ENCODE measurements around the gene BTBD2.
A peak's percentile ranks its signal among the peaks of the same experiment; 100 is the strongest.
"Not testable (repeated sequence)": the region's sequence is repeated elsewhere in the genome, so short reads cannot be mapped to it uniquely, and the experiment has no call there.

Gene BTBD2

GRCh38 chr19:2035590-2035991, 20.1 kb upstream of the BTBD2 start:
- Histone ChIP-seq H3K27ac (ENCODE audit: low read length) (no peak overlapping the region), H3K9ac (ENCODE audit: low read depth, low read length) (peak overlapping the region; percentile 48; the same call in 1 of the 2 replicates), H3K9me3 (ENCODE audit: insufficient read depth, low read depth, low read length) (no peaks in the 10 kb centered on the region), H3K27me3 (ENCODE audit: insufficient read depth, low read length) (no peaks in the 10 kb centered on the region), H3K4me3 (ENCODE audit: low read length) (peak overlapping the region; percentile 30; the same call in 1 of the 2 replicates), H3K4me1 (ENCODE audit: insufficient read depth, low read length) (no peaks in the 10 kb centered on the region), H3K36me3 (ENCODE audit: insufficient read depth, low read depth, low read length) (peaks cover 26% of the 10 kb centered on the region)

- Histone ChIP-seq H3K4me3 (ENCODE audit: low read length) (peak overlapping the region; percentile 30; the same call in 1 of the 2 replicates), H3K36me3 (ENCODE audit: insufficient read depth, low read depth, low read length) (peaks cover 20% of the 10 kb centered on the region; the same call in 1 of the 2 replicates), H3K9ac (ENCODE audit: low read depth, low read length) (peak overlapping the region; percentile 48; the same call in 1 of the 2 replicates), H3K4me1 (ENCODE audit: insufficient read depth, low read length) (no peaks in the 10 kb centered on the region), H3K27ac (ENCODE audit: low read length) (no peak overlapping the region), H3K27me3 (ENCODE audit: insufficient read depth, low read length) (no peaks in the 10 kb centered on the region), H3K9me3 (ENCODE audit: insufficient read depth, low read depth, low read length) (no peaks in the 10 kb centered on the region)
These were observed 19.4 kb upstream of the BTBD2 start for GRCh38 chr19:2034729-2035589.

- H3K27me3 ChIP-seq (ENCODE audit: insufficient read depth, low read length); H3K9ac ChIP-seq (ENCODE audit: low read depth, low read length); H3K4me1 ChIP-seq (ENCODE audit: insufficient read depth, low read length); H3K27ac ChIP-seq (ENCODE audit: low read length); H3K4me3 ChIP-seq (ENCODE audit: low read length); H3K9me3 ChIP-seq (ENCODE audit: insufficient read depth, low read depth, low read length): not testable (repeated sequence)
- H3K36me3 ChIP-seq (ENCODE audit: insufficient read depth, low read depth, low read length) = peaks cover 13% of the 10 kb centered on the region; the same call in 1 of the 2 replicates
These were observed 18.7 kb upstream of the BTBD2 start for GRCh38 chr19:2034253-2034652.

GRCh38 chr19:2033825-2034159, 18.3 kb upstream of the BTBD2 start:
- H3K27me3 ChIP-seq (ENCODE audit: insufficient read depth, low read length) = no peaks in the 10 kb centered on the region
- H3K36me3 ChIP-seq (ENCODE audit: insufficient read depth, low read depth, low read length) = peaks cover 8% of the 10 kb centered on the region; the same call in 1 of the 2 replicates
- no peaks in the 10 kb centered on the region for H3K4me1 ChIP-seq (ENCODE audit: insufficient read depth, low read length)
- no peak overlapping the region for H3K27ac ChIP-seq (ENCODE audit: low read length)
- no peak overlapping the region for H3K9ac ChIP-seq (ENCODE audit: low read depth, low read length)
- no peaks in the 10 kb centered on the region for H3K9me3 ChIP-seq (ENCODE audit: insufficient read depth, low read depth, low read length)
- no peak overlapping the region for H3K4me3 ChIP-seq (ENCODE audit: low read length)

- H3K27ac ChIP-seq (ENCODE audit: low read length) = no peak overlapping the region
- no peaks in the 10 kb centered on the region for H3K4me1 ChIP-seq (ENCODE audit: insufficient read depth, low read length)
- H3K9me3 ChIP-seq (ENCODE audit: insufficient read depth, low read depth, low read length) = no peaks in the 10 kb centered on the region
- no peak overlapping the region for H3K9ac ChIP-seq (ENCODE audit: low read depth, low read length)
- 0 out of 2 replicates have a peak, but pooled peaks cover 3% of the 10 kb centered on the region for H3K36me3 ChIP-seq (ENCODE audit: insufficient read depth, low read depth, low read length)
- H3K27me3 ChIP-seq (ENCODE audit: insufficient read depth, low read length) = no peaks in the 10 kb centered on the region
- H3K4me3 ChIP-seq (ENCODE audit: low read length) = no peak overlapping the region
These were observed 17.8 kb upstream of the BTBD2 start for GRCh38 chr19:2033115-2033824.

- Histone ChIP-seq H3K36me3 (ENCODE audit: insufficient read depth, low read depth, low read length) (no peaks in the 10 kb centered on the region), H3K27ac (ENCODE audit: low read length) (no peak overlapping the region), H3K4me1 (ENCODE audit: insufficient read depth, low read length) (no peaks in the 10 kb centered on the region), H3K9ac (ENCODE audit: low read depth, low read length) (no peak overlapping the region), H3K4me3 (ENCODE audit: low read length) (no peak overlapping the region), H3K9me3 (ENCODE audit: insufficient read depth, low read depth, low read length) (no peaks in the 10 kb centered on the region), H3K27me3 (ENCODE audit: insufficient read depth, low read length) (no peaks in the 10 kb centered on the region)
These were observed 16.9 kb upstream of the BTBD2 start for GRCh38 chr19:2032296-2032941.

GRCh38 chr19:2027361-2027760, 11.8 kb upstream of the BTBD2 start:
- Histone ChIP-seq H3K4me1 (ENCODE audit: insufficient read depth, low read length) (no peaks in the 10 kb centered on the region), H3K36me3 (ENCODE audit: insufficient read depth, low read depth, low read length) (no peaks in the 10 kb centered on the region), H3K9me3 (ENCODE audit: insufficient read depth, low read depth, low read length) (0 out of 2 replicates have a peak, but pooled peaks cover 6% of the 10 kb centered on the region), H3K9ac (ENCODE audit: low read depth, low read length) (no peak overlapping the region), H3K4me3 (ENCODE audit: low read length) (no peak overlapping the region), H3K27me3 (ENCODE audit: insufficient read depth, low read length) (no peaks in the 10 kb centered on the region), H3K27ac (ENCODE audit: low read length) (no peak overlapping the region)

- H3K4me3 ChIP-seq (ENCODE audit: low read length) = no peak overlapping the region
- no peak overlapping the region for H3K9ac ChIP-seq (ENCODE audit: low read depth, low read length)
- no peaks in the 10 kb centered on the region for H3K27me3 ChIP-seq (ENCODE audit: insufficient read depth, low read length)
- no peak overlapping the region for H3K27ac ChIP-seq (ENCODE audit: low read length)
- no peaks in the 10 kb centered on the region for H3K36me3 ChIP-seq (ENCODE audit: insufficient read depth, low read depth, low read length)
- 0 out of 2 replicates have a peak, but pooled peaks cover 6% of the 10 kb centered on the region for H3K9me3 ChIP-seq (ENCODE audit: insufficient read depth, low read depth, low read length)
- no peaks in the 10 kb centered on the region for H3K4me1 ChIP-seq (ENCODE audit: insufficient read depth, low read length)
These were observed 11.3 kb upstream of the BTBD2 start for GRCh38 chr19:2026770-2027169.

- Histone ChIP-seq H3K9ac (ENCODE audit: low read depth, low read length) (no peak overlapping the region), H3K4me3 (ENCODE audit: low read length) (no peak overlapping the region), H3K27me3 (ENCODE audit: insufficient read depth, low read length) (no peaks in the 10 kb centered on the region), H3K9me3 (ENCODE audit: insufficient read depth, low read depth, low read length) (0 out of 2 replicates have a peak, but pooled peaks cover 6% of the 10 kb centered on the region), H3K27ac (ENCODE audit: low read length) (no peak overlapping the region), H3K4me1 (ENCODE audit: insufficient read depth, low read length) (no peaks in the 10 kb centered on the region), H3K36me3 (ENCODE audit: insufficient read depth, low read depth, low read length) (no peaks in the 10 kb centered on the region)
These were observed 6.8 kb upstream of the BTBD2 start for GRCh38 chr19:2022289-2022688.

GRCh38 chr19:2021453-2022140, 6.1 kb upstream of the BTBD2 start:
- no peak overlapping the region for H3K9ac ChIP-seq (ENCODE audit: low read depth, low read length)
- H3K4me1 ChIP-seq (ENCODE audit: insufficient read depth, low read length) = no peaks in the 10 kb centered on the region
- 0 out of 2 replicates have a peak, but pooled peaks cover 6% of the 10 kb centered on the region for H3K9me3 ChIP-seq (ENCODE audit: insufficient read depth, low read depth, low read length)
- no peak overlapping the region for H3K4me3 ChIP-seq (ENCODE audit: low read length)
- H3K27ac ChIP-seq (ENCODE audit: low read length) = no peak overlapping the region
- no peaks in the 10 kb centered on the region for H3K36me3 ChIP-seq (ENCODE audit: insufficient read depth, low read depth, low read length)
- H3K27me3 ChIP-seq (ENCODE audit: insufficient read depth, low read length) = no peaks in the 10 kb centered on the region

GRCh38 chr19:2018752-2019151, 3.2 kb upstream of the BTBD2 start:
- Histone ChIP-seq H3K9me3 (ENCODE audit: insufficient read depth, low read depth, low read length) (no peaks in the 10 kb centered on the region), H3K27me3 (ENCODE audit: insufficient read depth, low read length) (no peaks in the 10 kb centered on the region), H3K36me3 (ENCODE audit: insufficient read depth, low read depth, low read length) (no peaks in the 10 kb centered on the region), H3K4me1 (ENCODE audit: insufficient read depth, low read length) (no peaks in the 10 kb centered on the region), H3K4me3 (ENCODE audit: low read length) (no peak overlapping the region), H3K27ac (ENCODE audit: low read length) (no peak overlapping the region), H3K9ac (ENCODE audit: low read depth, low read length) (no peak overlapping the region)
